BLaER1 (cell line): ENCODE measurements around the gene MAN2A1.
"Not testable (repeated sequence)": the region's sequence is repeated elsewhere in the genome, so short reads cannot be mapped to it uniquely, and the experiment has no call there.

Source experiments
- H3K27ac ChIP-seq: shearing (Covaris generic); formaldehyde crosslinking; 2 replicates; pipeline ENCODE4 v1.8.1; 2022
- H3K27me3 ChIP-seq: shearing (Covaris generic); formaldehyde crosslinking; 2 replicates; pipeline ENCODE4 v1.8.1; 2022
- H3K36me3 ChIP-seq: shearing (Covaris generic); formaldehyde crosslinking; 2 replicates; pipeline ENCODE4 v1.8.1; 2022
- H3K4me1 ChIP-seq: shearing (Covaris generic); formaldehyde crosslinking; 2 replicates; pipeline ENCODE4 v1.8.1; 2022
- H3K4me2 ChIP-seq: shearing (Covaris generic); formaldehyde crosslinking; 2 replicates; pipeline ENCODE4 v1.8.1; 2022
- H3K4me3 ChIP-seq: shearing (Covaris generic); formaldehyde crosslinking; 2 replicates; pipeline ENCODE4 v1.8.1; 2022
- H3K9ac ChIP-seq: shearing (Covaris generic); formaldehyde crosslinking; 2 replicates; pipeline ENCODE4 v1.8.1; 2022
- H3K9me3 ChIP-seq: shearing (Covaris generic); formaldehyde crosslinking; 2 replicates; pipeline ENCODE4 v1.8.1; 2022
- H4K20me1 ChIP-seq: shearing (Covaris generic); formaldehyde crosslinking; 2 replicates; pipeline ENCODE4 v1.8.1; 2022
- Cebpa-rat ChIP-seq: shearing (Covaris generic); IDR thresholded peaks from 2 replicates; pipeline ENCODE4 v1.8.1; 2022

The MAN2A1 gene

DNA sequence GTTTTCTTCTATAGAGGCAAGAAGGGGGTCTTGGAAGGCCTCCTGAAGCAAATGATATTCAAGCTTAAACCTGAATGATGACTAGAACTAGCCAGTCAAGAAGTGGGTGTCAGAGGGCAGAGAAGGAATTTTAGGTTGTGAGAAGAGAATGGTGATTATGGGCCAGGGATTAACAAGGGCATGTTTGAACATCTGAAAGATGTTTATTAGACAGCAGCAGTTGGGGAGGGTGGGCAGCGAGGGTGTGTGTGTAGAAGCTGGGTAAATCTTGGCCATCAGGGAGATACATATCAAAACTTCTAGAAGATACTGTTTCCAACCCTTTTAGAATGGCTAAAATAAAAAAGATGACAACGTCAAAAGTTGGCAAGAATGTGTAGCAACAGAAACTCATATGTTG is 54.5 kb downstream of the MAN2A1 start:
- TF ChIP-seq Cebpa-rat: no peak
- Histone ChIP-seq H3K9me3 (no peaks in the 10 kb centered on the region), H3K9ac (no peak overlapping the region), H3K27ac (no peak overlapping the region), H3K4me1 (peaks cover 12% of the 10 kb centered on the region), H3K4me2 (no peak overlapping the region), H3K36me3 (peaks cover 19% of the 10 kb centered on the region), H3K4me3 (no peak overlapping the region), H4K20me1 (peaks cover 17% of the 10 kb centered on the region), H3K27me3 (no peaks in the 10 kb centered on the region)

DNA sequence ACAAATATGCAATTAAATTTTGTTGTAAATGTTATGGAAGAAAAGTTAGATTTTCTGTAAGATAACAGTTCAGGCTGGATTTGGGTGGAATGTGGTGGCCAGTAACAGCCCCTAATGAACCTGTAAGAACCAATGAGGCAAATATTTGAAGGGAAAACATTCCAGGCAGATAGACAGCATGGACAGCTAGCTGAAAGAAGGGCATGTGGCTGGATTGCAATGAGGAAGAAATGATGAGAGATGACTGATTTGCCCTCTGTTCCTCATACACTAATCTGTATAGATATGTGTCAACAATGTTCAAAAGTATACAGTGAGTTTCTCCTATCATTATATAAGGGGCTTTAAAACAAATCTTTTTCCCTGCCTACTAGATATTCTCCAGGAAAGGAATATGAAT is 58.8 kb downstream of the MAN2A1 start:
- no peak overlapping the region for H3K4me2 ChIP-seq
- peaks cover 10% of the 10 kb centered on the region; the same call in 1 of the 2 replicates for H3K36me3 ChIP-seq
- H3K4me1 ChIP-seq: no peaks in the 10 kb centered on the region
- H3K27me3 ChIP-seq: no peaks in the 10 kb centered on the region
- no peak overlapping the region for H3K27ac ChIP-seq
- H3K9me3 ChIP-seq: no peaks in the 10 kb centered on the region
- no peak overlapping the region for H3K9ac ChIP-seq
- H4K20me1 ChIP-seq: peaks cover 9% of the 10 kb centered on the region; the same call in 1 of the 2 replicates
- no peak overlapping the region for H3K4me3 ChIP-seq
- no peak for TF ChIP-seq Cebpa-rat

DNA sequence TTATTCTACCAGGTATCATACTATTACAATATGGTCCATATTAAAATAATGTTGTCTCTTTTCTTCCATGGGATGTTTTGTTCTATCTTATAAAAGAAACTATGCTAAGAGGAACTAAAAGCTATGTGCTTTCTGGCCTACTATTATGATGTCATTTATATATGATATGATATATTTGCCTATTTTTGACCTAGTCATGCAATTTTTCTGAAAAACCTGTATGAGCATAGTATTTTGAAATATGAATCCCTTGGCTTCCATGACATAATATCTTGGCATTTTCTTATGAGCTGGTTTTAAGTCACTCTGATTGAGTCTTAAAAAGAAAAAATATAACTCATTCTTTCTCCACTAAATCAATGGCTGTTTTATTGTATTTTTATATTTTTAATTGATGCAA is 60.7 kb downstream of the MAN2A1 start:
- Histone ChIP-seq H3K4me1 (no peaks in the 10 kb centered on the region), H3K9me3 (no peaks in the 10 kb centered on the region), H3K4me3 (no peak overlapping the region), H3K9ac (no peak overlapping the region), H3K27ac (no peak overlapping the region), H3K36me3 (peaks cover 15% of the 10 kb centered on the region; the same call in 1 of the 2 replicates), H3K4me2 (no peak overlapping the region), H4K20me1 (peaks cover 9% of the 10 kb centered on the region; the same call in 1 of the 2 replicates), H3K27me3 (no peaks in the 10 kb centered on the region)
- no peak for TF ChIP-seq Cebpa-rat

DNA sequence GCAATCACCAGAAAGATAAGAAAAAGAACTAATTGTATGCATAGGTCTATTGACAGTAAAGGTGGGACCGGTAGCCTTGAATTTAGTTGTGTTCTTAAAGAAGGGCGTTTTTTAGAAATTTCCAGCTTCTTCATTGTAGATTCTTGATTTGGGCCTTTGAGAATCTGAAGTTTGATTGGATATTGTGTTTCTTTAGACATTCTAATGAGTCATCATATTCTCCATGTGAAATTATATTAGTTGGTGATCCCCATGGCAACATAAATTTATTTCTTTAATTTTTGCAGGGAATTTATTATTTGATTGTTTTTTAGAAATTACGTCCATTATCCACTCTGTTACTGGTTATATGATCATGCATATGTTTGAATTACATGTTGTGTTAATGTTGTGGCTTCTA is 63.6 kb downstream of the MAN2A1 start:
- no peak overlapping the region for H3K27ac ChIP-seq
- H4K20me1 ChIP-seq: peaks cover 9% of the 10 kb centered on the region; the same call in 1 of the 2 replicates
- H3K4me1 ChIP-seq: no peaks in the 10 kb centered on the region
- H3K36me3 ChIP-seq: peaks cover 39% of the 10 kb centered on the region
- H3K27me3 ChIP-seq: no peaks in the 10 kb centered on the region
- no peak overlapping the region for H3K4me3 ChIP-seq
- H3K4me2 ChIP-seq: no peak overlapping the region
- H3K9ac ChIP-seq: no peak overlapping the region
- no peaks in the 10 kb centered on the region; the same call in 1 of the 2 replicates for H3K9me3 ChIP-seq
- no peak for TF ChIP-seq Cebpa-rat

DNA sequence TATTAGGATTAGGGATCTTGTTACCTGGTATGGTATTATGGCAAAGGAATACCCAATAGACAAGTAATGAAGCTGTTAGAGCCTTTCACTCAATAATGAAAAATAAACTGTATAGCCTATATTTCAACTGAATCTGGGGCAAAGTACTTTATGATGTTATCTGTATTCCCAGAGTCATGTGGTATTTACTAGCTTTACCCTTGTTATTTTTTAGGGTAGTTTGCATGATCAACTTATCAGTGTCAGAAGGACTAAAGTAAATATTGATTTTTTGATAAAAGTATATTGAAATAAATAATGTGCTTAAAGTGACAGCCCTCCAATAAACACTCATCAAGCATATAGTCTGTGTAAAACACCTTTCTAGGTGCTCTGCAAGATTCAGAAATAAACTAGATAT is 64.6 kb downstream of the MAN2A1 start:
- Histone ChIP-seq H3K9ac (no peak overlapping the region), H3K27me3 (no peaks in the 10 kb centered on the region), H3K4me2 (no peak overlapping the region), H3K36me3 (peaks cover 39% of the 10 kb centered on the region), H4K20me1 (no peaks in the 10 kb centered on the region), H3K9me3 (no peaks in the 10 kb centered on the region; the same call in 1 of the 2 replicates), H3K4me1 (no peaks in the 10 kb centered on the region), H3K27ac (no peak overlapping the region), H3K4me3 (no peak overlapping the region)
- no peak for TF ChIP-seq Cebpa-rat

DNA sequence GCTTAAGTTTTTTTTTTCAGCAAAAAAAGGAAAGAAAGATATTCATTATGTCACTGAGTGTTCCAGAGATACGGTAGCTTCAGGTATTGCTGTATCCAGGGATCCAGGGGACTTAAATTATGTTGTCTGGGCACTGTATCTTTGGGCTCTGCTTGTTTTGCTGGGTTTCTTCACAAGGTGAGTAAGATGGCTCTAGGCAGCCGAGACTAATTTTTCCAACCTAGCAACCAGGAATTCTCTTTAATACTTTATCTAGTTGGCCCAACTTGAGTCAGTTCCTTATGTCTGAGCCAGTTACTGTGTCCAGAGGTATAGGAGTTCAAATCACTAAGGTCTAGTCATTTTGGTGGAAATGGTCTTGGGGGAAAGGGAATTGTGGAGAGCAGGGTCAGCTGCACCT is 66.0 kb downstream of the MAN2A1 start:
- H3K9me3 ChIP-seq: peaks cover 10% of the 10 kb centered on the region
- no peak overlapping the region for H3K27ac ChIP-seq
- no peaks in the 10 kb centered on the region for H3K4me1 ChIP-seq
- no peak overlapping the region for H3K4me3 ChIP-seq
- H3K36me3 ChIP-seq: peaks cover 51% of the 10 kb centered on the region
- no peaks in the 10 kb centered on the region for H3K27me3 ChIP-seq
- no peaks in the 10 kb centered on the region for H4K20me1 ChIP-seq
- no peak for TF ChIP-seq Cebpa-rat
- no peak overlapping the region for H3K9ac ChIP-seq
- H3K4me2 ChIP-seq: no peak overlapping the region

DNA sequence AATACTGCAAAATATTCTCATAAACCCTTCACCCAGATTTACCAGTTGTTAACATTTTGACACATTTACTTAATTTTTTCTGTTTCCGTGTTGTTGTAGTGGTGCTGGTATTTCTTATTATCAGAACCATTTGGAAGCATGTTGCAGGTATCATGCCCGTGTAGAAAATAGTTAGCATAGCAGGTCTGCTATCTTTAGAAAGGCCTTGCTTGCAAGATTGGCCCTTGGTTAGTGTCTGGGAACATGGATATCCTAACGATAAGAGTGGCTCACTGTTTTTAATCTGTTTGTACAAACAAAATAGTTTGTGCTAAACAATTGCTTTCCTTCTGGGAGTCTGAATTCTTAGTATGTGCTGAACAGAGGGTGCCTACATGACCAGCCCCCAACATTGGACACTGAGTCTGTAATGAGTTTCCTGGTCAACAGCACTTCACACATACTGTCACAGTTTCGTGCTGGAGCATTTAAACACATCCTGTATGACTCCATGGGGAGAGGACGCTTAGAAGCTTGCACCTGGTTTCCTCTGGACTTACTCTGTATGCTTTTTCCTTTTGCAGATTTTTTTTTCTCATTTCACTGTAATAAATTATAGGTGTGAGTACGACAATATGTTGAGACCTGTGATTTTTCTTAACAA is 66.9 kb downstream of the MAN2A1 start:
- Histone ChIP-seq H3K27me3 (no peaks in the 10 kb centered on the region), H4K20me1 (no peaks in the 10 kb centered on the region)
- TF ChIP-seq Cebpa-rat: no peak

DNA sequence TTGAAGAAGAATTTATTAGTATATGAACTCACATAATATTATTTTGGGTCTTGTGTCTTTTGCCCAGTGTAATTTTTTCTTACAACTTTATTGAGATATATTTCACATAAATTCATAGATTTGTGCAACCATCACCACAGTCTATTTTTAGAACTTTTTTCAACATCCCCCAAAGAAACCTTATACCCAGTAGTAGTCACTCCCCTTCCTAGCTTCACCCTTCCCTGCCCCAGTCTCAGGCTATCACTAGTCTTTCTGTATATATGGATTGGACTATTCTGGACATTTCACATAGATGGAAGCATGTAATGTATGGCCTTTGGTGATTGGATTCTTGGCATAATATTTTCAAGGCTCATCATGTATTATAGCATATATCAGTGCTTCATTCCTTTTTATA is 67.8 kb downstream of the MAN2A1 start:
- H3K27ac ChIP-seq: no peak overlapping the region
- no peak for TF ChIP-seq Cebpa-rat
- no peaks in the 10 kb centered on the region for H3K4me1 ChIP-seq

More for the DNA sequence above, 66.9 kb downstream of the MAN2A1 start:
- Histone ChIP-seq H3K9ac (no peak overlapping the region), H3K36me3 (peaks cover 46% of the 10 kb centered on the region), H3K4me3 (no peak overlapping the region), H3K4me1 (no peaks in the 10 kb centered on the region), H3K9me3 (peaks cover 10% of the 10 kb centered on the region), H3K4me2 (no peak overlapping the region), H3K27ac (no peak overlapping the region)

DNA sequence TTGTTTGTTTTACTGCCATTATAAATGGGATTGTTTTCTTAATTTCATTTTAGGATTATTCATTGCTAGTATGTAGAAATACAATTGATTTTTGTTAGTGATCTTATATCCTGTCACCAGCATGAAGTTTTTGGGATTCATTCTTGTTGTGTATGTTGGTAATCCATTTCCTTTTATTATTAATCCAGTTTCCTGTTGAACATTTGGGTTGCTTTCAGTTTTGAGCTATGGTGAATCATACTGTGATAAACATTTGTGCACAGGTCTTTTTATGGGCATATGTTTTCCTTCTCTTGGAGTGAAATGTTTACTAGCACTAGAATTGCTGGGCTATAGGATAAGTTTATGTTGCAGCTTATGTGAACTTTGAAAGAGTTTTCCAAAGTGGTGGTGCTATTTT is 69.6 kb downstream of the MAN2A1 start:
- H3K27ac ChIP-seq: no peak overlapping the region
- H3K4me3 ChIP-seq: no peak overlapping the region
- no peaks in the 10 kb centered on the region for H3K27me3 ChIP-seq
- H3K4me1 ChIP-seq: no peaks in the 10 kb centered on the region
- TF ChIP-seq Cebpa-rat: no peak
- H3K9ac ChIP-seq: no peak overlapping the region
- H3K9me3 ChIP-seq: peaks cover 14% of the 10 kb centered on the region
- H3K4me2 ChIP-seq: no peak overlapping the region
- no peaks in the 10 kb centered on the region for H4K20me1 ChIP-seq
- peaks cover 58% of the 10 kb centered on the region for H3K36me3 ChIP-seq

More for the DNA sequence above, 67.8 kb downstream of the MAN2A1 start:
- no peak overlapping the region for H3K4me2 ChIP-seq
- peaks cover 49% of the 10 kb centered on the region for H3K36me3 ChIP-seq
- peaks cover 12% of the 10 kb centered on the region for H3K9me3 ChIP-seq
- no peaks in the 10 kb centered on the region for H4K20me1 ChIP-seq
- no peak overlapping the region for H3K4me3 ChIP-seq
- H3K9ac ChIP-seq: no peak overlapping the region
- H3K27me3 ChIP-seq: no peaks in the 10 kb centered on the region

DNA sequence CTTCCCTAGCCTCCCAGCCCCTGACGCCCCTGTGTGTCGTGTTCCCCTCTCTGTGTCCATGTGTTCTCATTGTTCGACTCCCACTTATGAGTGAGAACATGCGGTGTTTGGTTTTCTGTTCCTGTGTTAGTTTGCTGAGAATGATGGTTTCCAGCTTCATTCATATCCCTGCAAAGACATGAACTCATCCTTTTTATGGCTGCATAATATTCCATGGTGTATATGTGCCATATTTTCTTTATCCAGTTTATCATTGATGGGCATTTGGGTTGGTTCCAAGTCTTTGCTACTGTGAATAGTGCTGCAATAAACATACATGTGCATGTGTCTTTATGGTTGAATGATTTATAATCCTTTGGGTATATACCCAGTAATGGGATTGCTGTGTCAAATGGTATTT is 70.4 kb downstream of the MAN2A1 start:
- H3K4me2 ChIP-seq, H4K20me1 ChIP-seq, H3K9ac ChIP-seq, H3K4me1 ChIP-seq, H3K4me3 ChIP-seq, H3K27ac ChIP-seq, H3K27me3 ChIP-seq: not testable (repeated sequence)
- peaks cover 14% of the 10 kb centered on the region for H3K9me3 ChIP-seq
- H3K36me3 ChIP-seq: peaks cover 52% of the 10 kb centered on the region

DNA sequence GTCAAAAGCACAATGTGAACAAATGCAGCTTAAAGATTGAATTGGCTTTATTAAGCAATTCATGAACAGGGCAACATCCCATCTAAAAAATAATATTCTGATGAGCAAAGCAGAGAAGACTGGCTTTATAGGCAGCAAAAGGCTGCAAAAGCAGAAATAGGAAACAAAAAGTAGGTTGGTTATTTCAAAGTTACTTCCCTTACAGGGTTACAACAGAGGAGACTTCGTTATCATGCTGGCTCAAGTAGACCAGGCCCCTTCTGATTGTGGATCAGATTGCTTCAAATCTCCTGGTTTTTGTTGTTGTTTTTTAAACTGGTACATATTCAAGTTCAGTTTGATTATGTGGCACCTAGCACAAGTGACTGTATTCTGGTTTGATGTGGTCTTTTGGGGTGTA is 73.1 kb downstream of the MAN2A1 start:
- TF ChIP-seq Cebpa-rat: no peak
- H3K27me3 ChIP-seq: no peaks in the 10 kb centered on the region
- H3K36me3 ChIP-seq: peaks cover 37% of the 10 kb centered on the region
- H3K4me2 ChIP-seq: no peak overlapping the region
- H4K20me1 ChIP-seq: no peaks in the 10 kb centered on the region
- peaks cover 14% of the 10 kb centered on the region for H3K9me3 ChIP-seq
- no peak overlapping the region for H3K9ac ChIP-seq
- H3K27ac ChIP-seq: no peak overlapping the region
- no peaks in the 10 kb centered on the region for H3K4me1 ChIP-seq
- H3K4me3 ChIP-seq: no peak overlapping the region
